Measurements from ENCODE around the gene ARHGEF33. TPM values are rescaled to one million over a fixed set of nuclear protein-coding genes. Genes with fewer than 3 reads are reported as not detected.
A peak's percentile ranks its signal among the peaks of the same experiment; 100 is the strongest.

The ARHGEF33 gene
- total and polyA plus RNA-seq, 2 of the 13 experiments (the other 11 are each of a cell fraction or from before 2014, with no cell fraction given) = 0.04 TPM; not detected in 1

GRCh38 chr2:38907743-38908562, 18.3 kb downstream of the ARHGEF33 start (continued):
- TF ChIP-seq TRAFD1 (CRISPR knock-in tag; IDR thresholded peaks at IDR 0.05; ENCODE audit: borderline replicate concordance) (no peak), TFE3 (CRISPR knock-in tag; IDR thresholded peaks at IDR 0.05) (0 out of 2 replicates have a peak, but pooled peaks have one; percentile 38), ZNF770 (CRISPR knock-in tag; IDR thresholded peaks at IDR 0.05) (peak; percentile 99), AHR (CRISPR knock-in tag; IDR thresholded peaks at IDR 0.05) (no peak), ZEB1 (IDR thresholded peaks at IDR 0.05; ENCODE audit: insufficient replicate concordance, low read depth) (peak; percentile 24), MXI1 (IDR thresholded peaks at IDR 0.05; ENCODE audit: borderline replicate concordance, low read depth, low read length) (peak; percentile 25; the same call in 1 of the 3 replicates), THAP11 (CRISPR knock-in tag; IDR thresholded peaks at IDR 0.05) (0 out of 2 replicates have a peak, but pooled peaks have one; percentile 29), JUN (CRISPR knock-in tag; IDR thresholded peaks at IDR 0.05) (peak; percentile 81), ZNF644 (CRISPR knock-in tag; IDR thresholded peaks at IDR 0.05; ENCODE audit: low read depth) (0 out of 2 replicates have a peak, but pooled peaks have one; percentile 46), ZNF253 (CRISPR knock-in tag; IDR thresholded peaks at IDR 0.05; ENCODE audit: borderline replicate concordance) (no peak), PHF21A (CRISPR knock-in tag; IDR thresholded peaks at IDR 0.05) (peak; percentile 85), E2F2 (CRISPR knock-in tag; IDR thresholded peaks at IDR 0.05; ENCODE audit: borderline replicate concordance) (no peak), RFX1 (IDR thresholded peaks at IDR 0.05) (no peak), MED1 (CRISPR knock-in tag; IDR thresholded peaks at IDR 0.05) (peak; percentile 63; the same call in 1 of the 2 replicates), ZNF790 (CRISPR knock-in tag; IDR thresholded peaks at IDR 0.05; ENCODE audit: borderline replicate concordance) (no peak), ISL2 (CRISPR knock-in tag; IDR thresholded peaks at IDR 0.05) (peak; percentile 77), ZBTB44 (CRISPR knock-in tag; IDR thresholded peaks at IDR 0.05) (no peak), ZNF639 (CRISPR knock-in tag; conservative IDR thresholded peaks at IDR 0.05) (0 out of 2 replicates have a peak, but pooled peaks have one; percentile 59), XBP1 (CRISPR knock-in tag; IDR thresholded peaks at IDR 0.05) (no peak), PAF1 (CRISPR knock-in tag; IDR thresholded peaks at IDR 0.05) (no peak)
